ENCODE data around the gene TJAP1.

GRCh38 chr6:43442935-43443334 is 34.4 kb upstream of the TJAP1 start:
- TF ChIP-seq ATF3 (IDR thresholded peaks at IDR 0.05; ENCODE audit: insufficient read depth, low read depth, low read length): no peak
- no peak for TF ChIP-seq POLR2A (IDR thresholded peaks at IDR 0.05; ENCODE audit: control extremely low read depth in 1 of 2, low read depth in 2 of 2, low read length in 2 of 2)
- TF ChIP-seq, protein P1, sequence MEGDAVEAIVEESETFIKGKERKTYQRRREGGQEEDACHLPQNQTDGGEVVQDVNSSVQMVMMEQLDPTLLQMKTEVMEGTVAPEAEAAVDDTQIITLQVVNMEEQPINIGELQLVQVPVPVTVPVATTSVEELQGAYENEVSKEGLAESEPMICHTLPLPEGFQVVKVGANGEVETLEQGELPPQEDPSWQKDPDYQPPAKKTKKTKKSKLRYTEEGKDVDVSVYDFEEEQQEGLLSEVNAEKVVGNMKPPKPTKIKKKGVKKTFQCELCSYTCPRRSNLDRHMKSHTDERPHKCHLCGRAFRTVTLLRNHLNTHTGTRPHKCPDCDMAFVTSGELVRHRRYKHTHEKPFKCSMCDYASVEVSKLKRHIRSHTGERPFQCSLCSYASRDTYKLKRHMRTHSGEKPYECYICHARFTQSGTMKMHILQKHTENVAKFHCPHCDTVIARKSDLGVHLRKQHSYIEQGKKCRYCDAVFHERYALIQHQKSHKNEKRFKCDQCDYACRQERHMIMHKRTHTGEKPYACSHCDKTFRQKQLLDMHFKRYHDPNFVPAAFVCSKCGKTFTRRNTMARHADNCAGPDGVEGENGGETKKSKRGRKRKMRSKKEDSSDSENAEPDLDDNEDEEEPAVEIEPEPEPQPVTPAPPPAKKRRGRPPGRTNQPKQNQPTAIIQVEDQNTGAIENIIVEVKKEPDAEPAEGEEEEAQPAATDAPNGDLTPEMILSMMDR (IDR thresholded peaks at IDR 0.05; ENCODE audit: control extremely low read depth in 1 of 3, insufficient read depth in 1 of 3, low read depth in 1 of 3, low read length in 3 of 3): no peak
- no peak for TF ChIP-seq POLR2AphosphoS5 (IDR thresholded peaks at IDR 0.05; ENCODE audit: low read depth, low read length)
- no peak for TF ChIP-seq CEBPB (IDR thresholded peaks at IDR 0.05; ENCODE audit: low read depth, low read length)
- TF ChIP-seq RNF2 (IDR thresholded peaks at IDR 0.05; ENCODE audit: borderline replicate concordance, low read depth, low read length, missing control alignments, poor library complexity, severe bottlenecking): no peak
- no peak for TF ChIP-seq RFX5 (IDR thresholded peaks at IDR 0.05; ENCODE audit: borderline replicate concordance, low read depth, low read length)
- no peak for TF ChIP-seq BCL11A (IDR thresholded peaks at IDR 0.05; ENCODE audit: low read depth in 2 of 2, low read length in 2 of 2)
- no peak for TF ChIP-seq ZNF274 (IDR thresholded peaks at IDR 0.05; ENCODE audit: borderline replicate concordance, extremely low read depth, low read length)
- TF ChIP-seq SUZ12 (IDR thresholded peaks at IDR 0.05; ENCODE audit: low read length): no peak
- TF ChIP-seq EZH2 (IDR thresholded peaks at IDR 0.05; ENCODE audit: low read depth, low read length, severe bottlenecking): no peak
- TF ChIP-seq TAF1 (IDR thresholded peaks at IDR 0.05; ENCODE audit: low read depth, low read length): no peak

Data from H1 (cell line).